Fibroblast of the aortic adventitia (primary cell): ENCODE measurements around the gene IMP4. TPM values are rescaled to one million over a fixed set of nuclear protein-coding genes. Genes with fewer than 3 reads are reported as not detected.
A peak's percentile ranks its signal among the peaks of the same experiment; 100 is the strongest.

ENCODE experiments used
- DNase-seq: peaks from one replicate; pipeline ENCODE4 v3.0.0-alpha.2; 2010; ENCODE audit warnings: low read depth
- H3K4me3 ChIP-seq: 2 replicates; pipeline ENCODE4 v1.5.1; 2011; ENCODE audit warnings: low read depth, mild to moderate bottlenecking, control low read depth, low read length, moderate library complexity
- total RNA-seq: library from RNA; depleted of rRNA; stranded (reverse); fragments of >200 nt; gene quantifications from 2 replicates; pipeline ENCODE4 v1.2.3, GENCODE V29; 2012; ENCODE audit warnings: low replicate concordance
- TF ChIP-seq, protein P1 (sequence below): IDR thresholded peaks from 2 replicates; pipeline ENCODE4 v1.5.1; 2011; ENCODE audit warnings: mild to moderate bottlenecking, low read length, control low read depth, inconsistent platforms; ENCODE audit not compliant: insufficient read depth

IMP4 gene
- total RNA-seq, 1 donor, result 59.0 TPM

DNA sequence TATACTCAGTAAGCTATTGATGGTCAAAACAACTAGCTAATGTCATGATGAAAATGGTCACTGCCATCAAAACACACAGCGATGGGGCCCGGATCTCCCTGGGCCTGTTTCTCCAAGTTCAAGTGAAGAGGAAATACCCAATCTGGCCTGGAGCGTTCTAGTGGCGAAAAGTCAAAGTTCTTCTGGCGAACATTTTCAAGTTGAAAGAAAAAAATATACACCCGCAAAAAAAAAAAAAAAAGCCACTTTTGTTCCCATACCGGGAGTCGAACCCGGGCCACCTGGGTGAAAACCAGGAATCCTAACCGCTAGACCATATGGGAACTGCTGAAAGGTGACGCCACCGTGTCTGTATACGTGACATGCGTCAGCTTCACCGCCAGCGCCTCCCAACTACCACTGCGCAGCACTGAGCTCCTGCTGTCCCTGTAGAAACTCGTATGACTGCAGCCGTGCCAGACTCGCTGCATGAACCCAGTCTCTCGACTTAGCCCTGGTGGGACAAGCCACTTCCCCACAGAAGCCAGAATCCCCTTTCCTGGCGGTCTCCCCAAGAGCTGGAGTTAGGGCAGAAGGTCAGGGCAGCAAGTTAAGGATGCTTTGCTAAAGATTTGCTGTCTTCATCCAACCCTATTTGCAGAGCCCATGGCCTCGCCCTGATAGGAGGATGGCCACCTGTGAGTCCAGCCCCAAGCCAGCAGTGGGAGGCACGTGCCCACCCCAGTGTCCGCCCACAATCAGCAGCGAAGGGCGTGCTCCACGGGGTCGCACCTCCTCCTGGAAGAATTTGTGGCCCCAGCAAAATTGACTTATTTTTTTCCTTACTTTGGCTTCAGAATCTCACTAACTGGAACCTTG is 5.6 kb upstream of the IMP4 start:
- TF ChIP-seq, protein P1, sequence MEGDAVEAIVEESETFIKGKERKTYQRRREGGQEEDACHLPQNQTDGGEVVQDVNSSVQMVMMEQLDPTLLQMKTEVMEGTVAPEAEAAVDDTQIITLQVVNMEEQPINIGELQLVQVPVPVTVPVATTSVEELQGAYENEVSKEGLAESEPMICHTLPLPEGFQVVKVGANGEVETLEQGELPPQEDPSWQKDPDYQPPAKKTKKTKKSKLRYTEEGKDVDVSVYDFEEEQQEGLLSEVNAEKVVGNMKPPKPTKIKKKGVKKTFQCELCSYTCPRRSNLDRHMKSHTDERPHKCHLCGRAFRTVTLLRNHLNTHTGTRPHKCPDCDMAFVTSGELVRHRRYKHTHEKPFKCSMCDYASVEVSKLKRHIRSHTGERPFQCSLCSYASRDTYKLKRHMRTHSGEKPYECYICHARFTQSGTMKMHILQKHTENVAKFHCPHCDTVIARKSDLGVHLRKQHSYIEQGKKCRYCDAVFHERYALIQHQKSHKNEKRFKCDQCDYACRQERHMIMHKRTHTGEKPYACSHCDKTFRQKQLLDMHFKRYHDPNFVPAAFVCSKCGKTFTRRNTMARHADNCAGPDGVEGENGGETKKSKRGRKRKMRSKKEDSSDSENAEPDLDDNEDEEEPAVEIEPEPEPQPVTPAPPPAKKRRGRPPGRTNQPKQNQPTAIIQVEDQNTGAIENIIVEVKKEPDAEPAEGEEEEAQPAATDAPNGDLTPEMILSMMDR, result no peak
- peak; percentile 71 for DNase-seq
- H3K4me3 ChIP-seq, result peak overlapping the region; percentile 38

DNA sequence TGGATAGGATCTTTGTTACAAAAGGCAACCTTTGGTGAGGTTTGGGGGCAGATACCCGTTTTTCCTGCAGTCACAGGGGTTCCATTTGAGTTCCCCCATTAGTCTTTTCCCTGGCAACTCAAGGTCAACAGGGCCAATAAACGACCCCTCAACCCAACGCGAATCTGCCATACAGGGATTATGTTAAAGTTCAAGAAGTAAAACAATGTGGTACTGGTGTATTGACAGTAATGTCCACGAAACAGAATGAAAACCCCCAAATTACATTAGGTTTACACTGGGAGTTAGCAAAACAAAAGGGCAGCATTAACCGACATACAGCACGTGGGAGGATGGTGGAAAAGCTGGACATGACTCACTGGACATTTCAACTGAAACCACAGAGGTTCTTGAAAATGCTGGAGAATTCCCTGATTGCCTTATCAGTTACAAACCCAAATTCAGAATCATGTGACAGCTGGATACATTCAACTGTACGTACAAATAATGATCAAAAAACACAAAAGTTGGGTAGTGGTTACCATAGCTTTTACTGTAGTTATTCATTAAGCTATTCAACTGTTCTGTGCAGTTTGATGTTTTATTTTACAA is 4.9 kb upstream of the IMP4 start:
- TF ChIP-seq, protein P1, result no peak
- DNase-seq, result peak; percentile 77
- H3K4me3 ChIP-seq, result no peak overlapping the region

DNA sequence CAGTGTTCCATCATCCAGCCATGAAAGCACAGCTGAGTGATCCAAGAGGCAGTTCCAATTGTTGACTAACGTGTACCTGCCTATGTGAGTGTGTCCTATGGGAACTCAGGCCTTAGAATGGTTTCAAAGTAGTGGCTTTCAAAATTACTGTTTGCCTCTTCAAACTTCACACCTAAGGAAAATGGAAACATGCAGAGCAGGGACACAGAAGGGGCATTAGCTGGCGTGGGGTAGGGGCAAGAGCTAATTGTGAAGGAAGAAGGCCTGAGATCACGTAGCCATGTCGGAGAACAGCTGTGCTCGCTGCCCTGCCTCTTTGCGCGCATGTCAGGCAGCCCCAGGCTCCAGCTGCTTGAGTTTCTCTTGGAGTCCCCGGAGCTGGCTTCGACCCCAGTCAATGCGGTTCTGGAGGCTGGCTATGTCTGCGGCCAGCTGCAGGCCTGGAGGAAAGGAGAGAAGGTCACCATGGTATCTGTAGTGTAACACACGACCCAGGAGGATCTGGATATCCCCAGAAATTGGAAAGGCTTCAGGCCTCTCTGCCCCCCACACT is 3.8 kb upstream of the IMP4 start:
- no peak for DNase-seq
- no peak overlapping the region for H3K4me3 ChIP-seq
- TF ChIP-seq, protein P1, result no peak

DNA sequence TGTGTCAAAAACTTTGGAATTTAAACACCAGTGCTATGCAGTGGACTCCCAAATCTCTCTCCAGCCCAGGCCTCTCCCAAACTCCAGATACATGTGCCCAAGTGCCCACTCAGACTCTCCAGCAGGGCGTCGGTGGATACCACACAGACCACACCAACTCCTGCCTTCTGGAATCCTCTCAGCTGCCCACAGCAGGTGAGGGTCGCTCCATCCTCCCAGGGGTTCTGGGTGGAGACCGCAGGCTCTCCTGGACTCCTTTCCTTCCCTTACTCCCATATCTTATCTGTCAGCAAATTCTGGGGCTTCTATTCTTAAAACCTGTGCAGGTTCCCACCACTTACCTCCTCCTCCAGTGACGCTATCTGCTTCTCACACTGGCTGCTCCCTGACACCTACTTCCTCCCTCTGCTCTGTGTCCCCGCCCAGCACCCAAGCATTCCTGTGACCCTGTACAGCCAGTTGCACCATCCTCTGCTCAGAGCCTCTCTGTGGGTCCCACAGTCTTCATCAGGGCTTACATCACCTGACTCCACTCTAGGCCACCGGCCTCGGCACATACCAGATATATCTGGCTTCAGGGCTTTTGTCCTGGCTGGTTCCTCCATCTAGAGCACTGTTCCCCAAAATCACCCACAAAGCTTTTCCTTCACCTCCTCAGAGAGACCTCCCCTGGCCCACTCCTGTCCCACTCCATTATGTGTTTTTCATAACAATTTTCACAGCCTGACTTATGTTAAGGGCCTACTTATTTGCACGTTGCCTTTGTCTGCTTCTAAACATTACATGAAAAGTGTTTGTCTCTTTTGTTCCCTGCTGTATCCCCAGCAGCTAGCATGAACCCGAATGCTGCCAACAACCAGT is 2.6 kb upstream of the IMP4 start:
- no peak overlapping the region for H3K4me3 ChIP-seq
- DNase-seq, result no peak
- TF ChIP-seq, protein P1, result no peak

DNA sequence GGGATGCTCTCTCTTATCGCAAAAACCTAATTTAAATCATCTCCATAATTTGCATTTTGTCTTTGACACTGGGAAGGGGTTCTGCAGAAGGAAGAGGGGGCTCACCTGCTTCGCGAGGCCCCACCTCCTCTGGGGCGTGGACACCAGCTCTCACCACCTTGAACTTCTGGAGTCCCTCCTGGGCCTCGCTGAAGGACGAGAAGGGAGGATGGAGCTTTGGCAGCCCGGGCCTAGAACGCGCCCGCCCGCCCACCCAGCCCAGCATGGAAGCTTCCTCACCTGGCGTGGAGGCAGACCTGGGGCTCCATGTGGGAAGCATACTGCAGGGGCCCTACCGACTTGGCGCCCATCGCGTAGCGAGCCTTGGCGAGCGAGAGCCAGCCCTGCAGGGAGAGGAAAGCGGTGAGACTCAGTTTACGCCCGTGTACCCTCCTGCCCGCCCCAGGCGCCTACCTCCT is 1.1 kb upstream of the IMP4 start:
- DNase-seq, result no peak
- TF ChIP-seq, protein P1, result no peak
- H3K4me3 ChIP-seq, result peak overlapping the region; percentile 93

DNA sequence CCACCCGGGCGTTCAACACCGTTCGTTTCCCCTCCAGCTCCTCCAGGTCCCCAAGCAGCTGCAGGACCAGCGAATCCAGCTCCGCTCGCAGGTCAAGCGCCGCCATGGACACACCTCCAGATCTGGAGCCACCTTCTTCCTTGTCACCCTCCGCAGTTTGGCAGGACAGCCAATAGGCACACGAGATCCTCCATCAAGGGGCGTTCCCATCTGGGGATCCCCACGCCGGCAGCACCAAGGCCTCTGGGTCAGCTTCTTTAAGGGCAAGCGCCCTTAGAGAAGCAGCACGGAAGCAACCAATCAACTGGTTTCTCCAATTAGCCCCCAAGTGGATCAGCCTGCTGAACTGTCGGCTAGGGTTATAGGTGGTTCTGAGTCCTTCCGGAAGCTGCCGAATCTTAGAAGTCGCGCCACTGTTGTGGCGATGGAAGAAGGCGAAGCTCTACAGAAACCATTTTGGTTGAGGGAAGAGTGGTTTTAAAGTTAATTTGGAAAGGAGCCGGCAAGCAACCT is 621 bp upstream of the IMP4 start:
- TF ChIP-seq, protein P1, result no peak
- peak overlapping the region; percentile 93 for H3K4me3 ChIP-seq
- peak; percentile 92 for DNase-seq
